PFSK-1 (cell line): ENCODE measurements around the gene BMP3.

Source experiments
- FOXP2 ChIP-seq: optimal IDR thresholded peaks from 2 replicates; pipeline ENCODE3; 2011; ENCODE audit warnings: borderline replicate concordance, control low read depth, inconsistent platforms; ENCODE audit not compliant: insufficient read depth; ENCODE audit errors: extremely low read length, extremely low read depth
- POLR2AphosphoS5 ChIP-seq: IDR thresholded peaks from 2 replicates; pipeline ENCODE4 v1.6.1; 2012; ENCODE audit warnings: low read depth, mild to moderate bottlenecking, control low read depth, low read length, moderate library complexity
- REST ChIP-seq, 2 experiments: IDR thresholded peaks; 2 replicates each; pipeline versions ENCODE4 v1.6.1 to v1.8.0; 2011 to 2012; ENCODE audit warnings: low read depth in 2 of 2, low read length in 2 of 2, control low read depth in 1 of 2, inconsistent platforms in 1 of 2, mild to moderate bottlenecking in 1 of 2, moderate library complexity in 1 of 2; ENCODE audit not compliant: insufficient read depth in 1 of 2
- SIN3A ChIP-seq: IDR thresholded peaks from 2 replicates; pipeline ENCODE4 v1.6.1; 2012; ENCODE audit warnings: mild to moderate bottlenecking, low read length, moderate library complexity, borderline replicate concordance; ENCODE audit not compliant: insufficient read depth
- TAF1 ChIP-seq: IDR thresholded peaks from 2 replicates; pipeline ENCODE4 v1.6.1; 2012; ENCODE audit warnings: low read length, control low read depth, borderline replicate concordance; ENCODE audit not compliant: insufficient read depth

BMP3 gene

DNA sequence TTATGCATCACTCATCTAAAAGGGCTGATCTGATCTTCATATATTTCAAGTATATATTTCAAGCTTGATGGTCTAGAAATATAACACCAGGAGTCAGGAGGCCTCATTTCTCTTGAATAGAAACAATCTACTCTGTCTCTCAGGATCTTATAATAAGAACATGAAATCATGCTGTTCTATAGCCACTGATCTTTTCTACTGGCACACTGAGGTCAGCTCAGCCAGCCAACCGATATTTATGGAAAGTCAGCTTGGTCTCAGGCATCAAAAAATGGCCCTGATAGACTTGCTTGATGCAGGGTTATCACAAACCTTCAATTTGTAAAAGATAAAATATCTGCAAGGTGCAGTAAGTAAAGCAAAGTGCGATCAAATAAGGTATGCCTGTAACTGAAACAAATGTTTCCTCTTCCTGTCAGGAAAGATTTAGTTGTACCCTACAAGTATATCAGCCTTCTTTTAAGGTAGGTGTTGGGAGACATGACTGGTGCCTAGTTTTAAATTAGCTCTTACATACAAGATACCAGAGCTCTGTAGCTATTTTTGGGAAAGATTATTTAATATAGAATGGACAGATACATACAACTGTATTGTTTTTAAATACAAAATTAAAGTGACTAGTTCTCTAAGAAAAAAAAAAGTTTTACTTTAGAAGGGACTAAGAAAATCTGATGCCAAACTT lies 63.4 kb downstream of the BMP3 start:
- TF ChIP-seq POLR2AphosphoS5 (no peak), SIN3A (no peak), TAF1 (no peak), FOXP2 (no peak), REST (IDR thresholded peaks at IDR 0.05; ENCODE audit: insufficient read depth in 1 of 2, low read depth in 2 of 2, low read length in 2 of 2) (no peak)

DNA sequence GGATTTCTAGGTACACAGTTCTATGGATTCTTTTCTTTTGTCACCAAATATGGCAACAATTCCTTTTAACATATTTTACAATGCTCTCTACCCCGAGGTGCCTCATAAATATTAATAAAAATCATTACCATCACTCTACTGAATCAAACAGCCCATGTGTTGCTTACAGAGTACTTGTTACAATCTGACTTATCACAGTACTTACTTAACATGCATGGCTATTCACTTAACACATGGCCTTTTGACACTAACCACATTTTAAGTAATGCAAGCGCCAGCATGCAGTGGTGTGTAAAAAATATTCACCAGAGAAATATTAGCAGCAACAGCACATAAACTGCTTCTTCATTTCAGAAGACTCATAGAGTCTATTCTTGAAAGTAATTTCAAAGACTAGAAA lies 64.9 kb downstream of the BMP3 start:
- TF ChIP-seq POLR2AphosphoS5 (no peak), REST (IDR thresholded peaks at IDR 0.05; ENCODE audit: insufficient read depth in 1 of 2, low read depth in 2 of 2, low read length in 2 of 2) (no peak), TAF1 (no peak), SIN3A (no peak), FOXP2 (no peak)

GRCh38 chr4:81096566-81096965 lies 66.1 kb downstream of the BMP3 start:
- TF ChIP-seq TAF1 (no peak), POLR2AphosphoS5 (no peak), SIN3A (no peak), REST (IDR thresholded peaks at IDR 0.05; ENCODE audit: insufficient read depth in 1 of 2, low read depth in 2 of 2, low read length in 2 of 2) (no peak), FOXP2 (no peak)

DNA sequence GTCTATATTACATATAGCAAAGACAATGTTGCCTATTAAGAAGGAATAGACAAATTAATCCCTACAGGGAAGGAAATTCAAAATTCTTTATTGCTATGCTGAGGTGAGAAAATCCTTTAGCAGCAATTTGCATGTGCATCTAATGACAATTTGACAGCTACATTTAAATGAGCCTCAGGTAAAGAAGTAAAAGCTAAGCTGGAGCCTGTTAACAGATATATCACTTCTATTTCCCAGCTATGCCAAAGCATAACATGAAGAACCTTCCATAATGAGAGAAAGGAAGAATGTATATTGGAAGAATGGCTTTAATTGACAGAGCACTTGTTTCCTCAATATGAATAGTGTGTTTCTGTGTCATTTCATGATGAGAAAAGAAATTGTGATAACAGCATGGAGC lies 71.6 kb downstream of the BMP3 start:
- TF ChIP-seq TAF1 (no peak), SIN3A (no peak), REST (IDR thresholded peaks at IDR 0.05; ENCODE audit: insufficient read depth in 1 of 2, low read depth in 2 of 2, low read length in 2 of 2) (no peak), FOXP2 (no peak), POLR2AphosphoS5 (no peak)

DNA sequence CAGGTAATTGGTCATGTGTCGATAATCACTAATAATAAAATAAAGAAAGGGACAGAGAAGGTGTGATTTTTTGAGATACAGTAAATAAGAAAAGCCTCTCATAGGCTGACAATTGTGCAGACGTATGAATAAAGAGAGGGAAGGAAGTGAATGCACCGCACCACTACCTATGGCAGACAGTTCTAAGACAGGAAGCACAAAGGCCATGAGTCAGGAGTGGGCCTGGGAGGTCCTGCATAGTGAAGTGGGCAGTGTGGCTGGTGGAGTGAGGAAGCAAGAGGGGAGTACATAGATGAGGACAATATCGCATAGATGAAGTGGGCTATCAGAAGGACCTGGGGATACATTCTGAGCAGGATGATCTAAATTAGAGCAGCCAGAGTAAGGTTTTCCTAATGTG lies 75.6 kb downstream of the BMP3 start:
- TF ChIP-seq POLR2AphosphoS5 (no peak), REST (IDR thresholded peaks at IDR 0.05; ENCODE audit: insufficient read depth in 1 of 2, low read depth in 2 of 2, low read length in 2 of 2) (no peak), SIN3A (no peak), FOXP2 (no peak), TAF1 (no peak)
